Measurements from ENCODE around the gene FAM83D. TPM values are rescaled to one million over a fixed set of nuclear protein-coding genes. Genes with fewer than 3 reads are reported as not detected.

FAM83D gene
- polyA plus RNA-seq, 1 donor from 2014 or later: 0.75 TPM

- H3K4me1 Mint-ChIP-seq: peaks cover 0 to 11% (median 5%) of the 10 kb centered on the region in 3 donors
- H3K4me3 Mint-ChIP-seq: no peak overlapping the region
- no peak overlapping the region for H3K27ac Mint-ChIP-seq
- no peaks in the 10 kb centered on the region for H3K27me3 Mint-ChIP-seq
- H3K9me3 Mint-ChIP-seq: no peaks in the 10 kb centered on the region
- H3K36me3 Mint-ChIP-seq: peaks cover 2% of the 10 kb centered on the region
Observed at GRCh38 chr20:38935967-38936407, 9.8 kb downstream of the FAM83D start.

GRCh38 chr20:38937000-38937399, 10.8 kb downstream of the FAM83D start:
- H3K27me3 Mint-ChIP-seq: no peaks in the 10 kb centered on the region

GRCh38 chr20:38937978-38938473, 11.8 kb downstream of the FAM83D start:
- Mint-ChIP-seq H3K9me3 (no peaks in the 10 kb centered on the region), H3K4me1 (peaks cover 0 to 9% (median 5%) of the 10 kb centered on the region in 3 donors)

More at GRCh38 chr20:38937000-38937399, 10.8 kb downstream of the FAM83D start:
- Mint-ChIP-seq H3K9me3 (no peaks in the 10 kb centered on the region), H3K4me1 (peaks cover 0 to 11% (median 5%) of the 10 kb centered on the region in 3 donors), H3K36me3 (peaks cover 2% of the 10 kb centered on the region), H3K27ac (peak overlapping the region in 1 of 3 donors; percentile 63), H3K4me3 (peak overlapping the region in 1 of 4 donors; percentile 32)

GRCh38 chr20:38939686-38940085, 13.5 kb downstream of the FAM83D start:
- H3K27ac Mint-ChIP-seq: peak overlapping the region in 1 of 3 donors; percentile 57
- H3K9me3 Mint-ChIP-seq: no peaks in the 10 kb centered on the region
- H3K36me3 Mint-ChIP-seq: peaks cover 2% of the 10 kb centered on the region
- no peak overlapping the region for H3K4me3 Mint-ChIP-seq
- H3K27me3 Mint-ChIP-seq: no peaks in the 10 kb centered on the region
- H3K4me1 Mint-ChIP-seq: peaks cover 0 to 9% (median 5%) of the 10 kb centered on the region in 3 donors

More at GRCh38 chr20:38937978-38938473, 11.8 kb downstream of the FAM83D start:
- Mint-ChIP-seq H3K27me3 (no peaks in the 10 kb centered on the region), H3K36me3 (peaks cover 2% of the 10 kb centered on the region), H3K4me3 (no peak overlapping the region), H3K27ac (no peak overlapping the region)

- Mint-ChIP-seq H3K4me1 (peaks cover 0 to 9% (median 5%) of the 10 kb centered on the region in 3 donors), H3K27ac (no peak overlapping the region), H3K36me3 (peaks cover 2% of the 10 kb centered on the region), H3K4me3 (no peak overlapping the region), H3K27me3 (no peaks in the 10 kb centered on the region), H3K9me3 (no peaks in the 10 kb centered on the region)
Observed at GRCh38 chr20:38940644-38941043, 14.4 kb downstream of the FAM83D start.

GRCh38 chr20:38941726-38942389, 15.6 kb downstream of the FAM83D start:
- H3K27ac Mint-ChIP-seq: no peak overlapping the region
- no peaks in the 10 kb centered on the region for H3K9me3 Mint-ChIP-seq

GRCh38 chr20:38945012-38945411, 18.8 kb downstream of the FAM83D start:
- H3K9me3 Mint-ChIP-seq: no peaks in the 10 kb centered on the region
- H3K27me3 Mint-ChIP-seq: no peaks in the 10 kb centered on the region
- no peak overlapping the region for H3K4me3 Mint-ChIP-seq
- peak overlapping the region in 1 of 3 donors; percentile 43 for H3K27ac Mint-ChIP-seq
- H3K4me1 Mint-ChIP-seq: no peaks in the 10 kb centered on the region
- H3K36me3 Mint-ChIP-seq: no peaks in the 10 kb centered on the region

More at GRCh38 chr20:38941726-38942389, 15.6 kb downstream of the FAM83D start:
- peaks cover 2% of the 10 kb centered on the region for H3K36me3 Mint-ChIP-seq
- no peak overlapping the region for H3K4me3 Mint-ChIP-seq
- H3K27me3 Mint-ChIP-seq: no peaks in the 10 kb centered on the region
- H3K4me1 Mint-ChIP-seq: peaks cover 0 to 7% (median 5%) of the 10 kb centered on the region in 3 donors

GRCh38 chr20:38946836-38947235, 20.6 kb downstream of the FAM83D start:
- Mint-ChIP-seq H3K27me3 (no peaks in the 10 kb centered on the region), H3K4me1 (no peaks in the 10 kb centered on the region), H3K9me3 (no peaks in the 10 kb centered on the region), H3K36me3 (no peaks in the 10 kb centered on the region), H3K4me3 (no peak overlapping the region), H3K27ac (no peak overlapping the region)

- Mint-ChIP-seq H3K27me3 (no peaks in the 10 kb centered on the region), H3K4me3 (no peak overlapping the region), H3K27ac (no peak overlapping the region), H3K4me1 (no peaks in the 10 kb centered on the region), H3K9me3 (no peaks in the 10 kb centered on the region), H3K36me3 (no peaks in the 10 kb centered on the region)
Observed at GRCh38 chr20:38947931-38948362, 21.7 kb downstream of the FAM83D start.

- Mint-ChIP-seq H3K4me1 (no peaks in the 10 kb centered on the region), H3K27me3 (no peaks in the 10 kb centered on the region), H3K9me3 (no peaks in the 10 kb centered on the region), H3K27ac (no peak overlapping the region), H3K4me3 (no peak overlapping the region), H3K36me3 (no peaks in the 10 kb centered on the region)
Observed at GRCh38 chr20:38950254-38950653, 24.0 kb downstream of the FAM83D start.

GRCh38 chr20:38951611-38952010, 25.4 kb downstream of the FAM83D start:
- Mint-ChIP-seq H3K36me3 (no peaks in the 10 kb centered on the region), H3K4me3 (no peak overlapping the region), H3K9me3 (no peaks in the 10 kb centered on the region)

GRCh38 chr20:38952153-38952552, 25.9 kb downstream of the FAM83D start:
- no peaks in the 10 kb centered on the region for H3K4me1 Mint-ChIP-seq
- no peaks in the 10 kb centered on the region for H3K27me3 Mint-ChIP-seq
- no peaks in the 10 kb centered on the region for H3K9me3 Mint-ChIP-seq
- no peak overlapping the region for H3K27ac Mint-ChIP-seq
- H3K4me3 Mint-ChIP-seq: no peak overlapping the region
- no peaks in the 10 kb centered on the region for H3K36me3 Mint-ChIP-seq

More at GRCh38 chr20:38951611-38952010, 25.4 kb downstream of the FAM83D start:
- no peak overlapping the region for H3K27ac Mint-ChIP-seq
- H3K4me1 Mint-ChIP-seq: no peaks in the 10 kb centered on the region
- no peaks in the 10 kb centered on the region for H3K27me3 Mint-ChIP-seq

- peak overlapping the region in 1 of 3 donors; percentile 16 for H3K27ac Mint-ChIP-seq
- no peaks in the 10 kb centered on the region for H3K36me3 Mint-ChIP-seq
- H3K9me3 Mint-ChIP-seq: no peaks in the 10 kb centered on the region
- H3K27me3 Mint-ChIP-seq: no peaks in the 10 kb centered on the region
- no peak overlapping the region for H3K4me3 Mint-ChIP-seq
- H3K4me1 Mint-ChIP-seq: no peaks in the 10 kb centered on the region
Observed at GRCh38 chr20:38953630-38954340, 27.6 kb downstream of the FAM83D start.

- no peaks in the 10 kb centered on the region for H3K27me3 Mint-ChIP-seq
- H3K36me3 Mint-ChIP-seq: no peaks in the 10 kb centered on the region
- no peak overlapping the region for H3K27ac Mint-ChIP-seq
- H3K9me3 Mint-ChIP-seq: no peaks in the 10 kb centered on the region
- H3K4me3 Mint-ChIP-seq: no peak overlapping the region
- H3K4me1 Mint-ChIP-seq: peaks cover 5 to 9% (median 6%) of the 10 kb centered on the region in 3 donors
Observed at GRCh38 chr20:38957235-38957876, 31.1 kb downstream of the FAM83D start.

- Mint-ChIP-seq H3K4me3 (no peak overlapping the region), H3K27ac (no peak overlapping the region), H3K36me3 (no peaks in the 10 kb centered on the region), H3K4me1 (peaks cover 10 to 12% (median 11%) of the 10 kb centered on the region in 3 donors), H3K27me3 (no peaks in the 10 kb centered on the region), H3K9me3 (no peaks in the 10 kb centered on the region)
Observed at GRCh38 chr20:38957915-38958485, 31.8 kb downstream of the FAM83D start.
